ENCODE results near the gene DBN1. TPM values are rescaled to one million over a fixed set of nuclear protein-coding genes. Genes with fewer than 3 reads are reported as not detected.

Gene DBN1
- total and polyA plus RNA-seq, 2 experiments from 2014 or later: 106 to 290 TPM

DNA sequence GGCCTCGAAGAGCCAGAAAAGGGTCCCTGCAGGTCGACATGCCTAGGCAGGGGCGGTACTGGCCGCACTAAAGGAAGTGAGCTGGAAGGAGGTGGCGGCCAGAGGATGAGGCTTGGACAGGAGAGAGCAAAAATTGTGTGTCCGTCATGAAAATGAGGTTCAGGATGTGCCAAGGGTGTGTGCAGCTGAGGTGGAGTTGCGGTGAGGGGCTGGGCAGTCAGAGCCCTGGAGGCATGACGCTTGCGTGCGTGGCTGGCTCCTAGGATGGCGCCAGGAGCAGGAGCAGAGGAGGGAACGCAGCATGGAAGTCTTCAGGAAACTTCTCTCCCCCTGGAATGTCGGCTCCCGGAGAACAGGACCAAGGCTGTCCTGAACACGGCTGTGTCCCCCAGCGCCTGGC lies 29.5 kb upstream of the DBN1 start:
- H3K36me3 Mint-ChIP-seq (ENCODE audit: low read depth): peaks cover 14% of the 10 kb centered on the region
- H3K27me3 ChIP-seq (ENCODE audit: insufficient read depth): peaks cover 22% of the 10 kb centered on the region
- H3K79me2 ChIP-seq (replicated peaks; ENCODE audit: insufficient read depth): no peaks in the 10 kb centered on the region
- H4K20me1 ChIP-seq (replicated peaks; ENCODE audit: insufficient read depth): no peaks in the 10 kb centered on the region; the same call in 1 of the 2 replicates
- H3K4me3 ChIP-seq: no peak overlapping the region
- ATAC-seq (no peak), DNase-seq (ENCODE audit: low spot score) (no peak)
- H3K9me3 Mint-ChIP-seq: no peaks in the 10 kb centered on the region
- H3K27me3 Mint-ChIP-seq (ENCODE audit: insufficient read depth, low read depth, poor library complexity): peaks cover 27% of the 10 kb centered on the region
- no peaks in the 10 kb centered on the region for H3K9me2 ChIP-seq (ENCODE audit: insufficient read depth)
- no peak overlapping the region for H3K27ac ChIP-seq (ENCODE audit: low read depth)
- H3K4me1 Mint-ChIP-seq: peaks cover 28% of the 10 kb centered on the region
- no peaks in the 10 kb centered on the region for H3K36me3 ChIP-seq (ENCODE audit: insufficient read depth)
- TF ChIP-seq ZNF331 (CRISPR knock-in tag; IDR thresholded peaks at IDR 0.05; ENCODE audit: low read depth) (no peak), ZNF114 (CRISPR knock-in tag; IDR thresholded peaks at IDR 0.05) (no peak), JUNB (IDR thresholded peaks at IDR 0.05; ENCODE audit: unreplicated experiment) (no peak), CREB1 (CRISPR knock-in tag; IDR thresholded peaks at IDR 0.05; ENCODE audit: low read depth) (no peak), NANOG (IDR thresholded peaks at IDR 0.05; ENCODE audit: borderline replicate concordance) (no peak), EZH2phosphoT487 (IDR thresholded peaks at IDR 0.05; ENCODE audit: unreplicated experiment) (no peak), POLR2AphosphoS5 (IDR thresholded peaks at IDR 0.05; ENCODE audit: low read depth) (no peak), EZH2 (IDR thresholded peaks at IDR 0.05; ENCODE audit: low read depth, unreplicated experiment) (no peak), STAT1 (IDR thresholded peaks at IDR 0.05; ENCODE audit: unreplicated experiment) (no peak)
- TF ChIP-seq, protein P1, sequence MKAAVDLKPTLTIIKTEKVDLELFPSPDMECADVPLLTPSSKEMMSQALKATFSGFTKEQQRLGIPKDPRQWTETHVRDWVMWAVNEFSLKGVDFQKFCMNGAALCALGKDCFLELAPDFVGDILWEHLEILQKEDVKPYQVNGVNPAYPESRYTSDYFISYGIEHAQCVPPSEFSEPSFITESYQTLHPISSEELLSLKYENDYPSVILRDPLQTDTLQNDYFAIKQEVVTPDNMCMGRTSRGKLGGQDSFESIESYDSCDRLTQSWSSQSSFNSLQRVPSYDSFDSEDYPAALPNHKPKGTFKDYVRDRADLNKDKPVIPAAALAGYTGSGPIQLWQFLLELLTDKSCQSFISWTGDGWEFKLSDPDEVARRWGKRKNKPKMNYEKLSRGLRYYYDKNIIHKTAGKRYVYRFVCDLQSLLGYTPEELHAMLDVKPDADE (IDR thresholded peaks at IDR 0.05): no peak
- TF ChIP-seq, protein P2, sequence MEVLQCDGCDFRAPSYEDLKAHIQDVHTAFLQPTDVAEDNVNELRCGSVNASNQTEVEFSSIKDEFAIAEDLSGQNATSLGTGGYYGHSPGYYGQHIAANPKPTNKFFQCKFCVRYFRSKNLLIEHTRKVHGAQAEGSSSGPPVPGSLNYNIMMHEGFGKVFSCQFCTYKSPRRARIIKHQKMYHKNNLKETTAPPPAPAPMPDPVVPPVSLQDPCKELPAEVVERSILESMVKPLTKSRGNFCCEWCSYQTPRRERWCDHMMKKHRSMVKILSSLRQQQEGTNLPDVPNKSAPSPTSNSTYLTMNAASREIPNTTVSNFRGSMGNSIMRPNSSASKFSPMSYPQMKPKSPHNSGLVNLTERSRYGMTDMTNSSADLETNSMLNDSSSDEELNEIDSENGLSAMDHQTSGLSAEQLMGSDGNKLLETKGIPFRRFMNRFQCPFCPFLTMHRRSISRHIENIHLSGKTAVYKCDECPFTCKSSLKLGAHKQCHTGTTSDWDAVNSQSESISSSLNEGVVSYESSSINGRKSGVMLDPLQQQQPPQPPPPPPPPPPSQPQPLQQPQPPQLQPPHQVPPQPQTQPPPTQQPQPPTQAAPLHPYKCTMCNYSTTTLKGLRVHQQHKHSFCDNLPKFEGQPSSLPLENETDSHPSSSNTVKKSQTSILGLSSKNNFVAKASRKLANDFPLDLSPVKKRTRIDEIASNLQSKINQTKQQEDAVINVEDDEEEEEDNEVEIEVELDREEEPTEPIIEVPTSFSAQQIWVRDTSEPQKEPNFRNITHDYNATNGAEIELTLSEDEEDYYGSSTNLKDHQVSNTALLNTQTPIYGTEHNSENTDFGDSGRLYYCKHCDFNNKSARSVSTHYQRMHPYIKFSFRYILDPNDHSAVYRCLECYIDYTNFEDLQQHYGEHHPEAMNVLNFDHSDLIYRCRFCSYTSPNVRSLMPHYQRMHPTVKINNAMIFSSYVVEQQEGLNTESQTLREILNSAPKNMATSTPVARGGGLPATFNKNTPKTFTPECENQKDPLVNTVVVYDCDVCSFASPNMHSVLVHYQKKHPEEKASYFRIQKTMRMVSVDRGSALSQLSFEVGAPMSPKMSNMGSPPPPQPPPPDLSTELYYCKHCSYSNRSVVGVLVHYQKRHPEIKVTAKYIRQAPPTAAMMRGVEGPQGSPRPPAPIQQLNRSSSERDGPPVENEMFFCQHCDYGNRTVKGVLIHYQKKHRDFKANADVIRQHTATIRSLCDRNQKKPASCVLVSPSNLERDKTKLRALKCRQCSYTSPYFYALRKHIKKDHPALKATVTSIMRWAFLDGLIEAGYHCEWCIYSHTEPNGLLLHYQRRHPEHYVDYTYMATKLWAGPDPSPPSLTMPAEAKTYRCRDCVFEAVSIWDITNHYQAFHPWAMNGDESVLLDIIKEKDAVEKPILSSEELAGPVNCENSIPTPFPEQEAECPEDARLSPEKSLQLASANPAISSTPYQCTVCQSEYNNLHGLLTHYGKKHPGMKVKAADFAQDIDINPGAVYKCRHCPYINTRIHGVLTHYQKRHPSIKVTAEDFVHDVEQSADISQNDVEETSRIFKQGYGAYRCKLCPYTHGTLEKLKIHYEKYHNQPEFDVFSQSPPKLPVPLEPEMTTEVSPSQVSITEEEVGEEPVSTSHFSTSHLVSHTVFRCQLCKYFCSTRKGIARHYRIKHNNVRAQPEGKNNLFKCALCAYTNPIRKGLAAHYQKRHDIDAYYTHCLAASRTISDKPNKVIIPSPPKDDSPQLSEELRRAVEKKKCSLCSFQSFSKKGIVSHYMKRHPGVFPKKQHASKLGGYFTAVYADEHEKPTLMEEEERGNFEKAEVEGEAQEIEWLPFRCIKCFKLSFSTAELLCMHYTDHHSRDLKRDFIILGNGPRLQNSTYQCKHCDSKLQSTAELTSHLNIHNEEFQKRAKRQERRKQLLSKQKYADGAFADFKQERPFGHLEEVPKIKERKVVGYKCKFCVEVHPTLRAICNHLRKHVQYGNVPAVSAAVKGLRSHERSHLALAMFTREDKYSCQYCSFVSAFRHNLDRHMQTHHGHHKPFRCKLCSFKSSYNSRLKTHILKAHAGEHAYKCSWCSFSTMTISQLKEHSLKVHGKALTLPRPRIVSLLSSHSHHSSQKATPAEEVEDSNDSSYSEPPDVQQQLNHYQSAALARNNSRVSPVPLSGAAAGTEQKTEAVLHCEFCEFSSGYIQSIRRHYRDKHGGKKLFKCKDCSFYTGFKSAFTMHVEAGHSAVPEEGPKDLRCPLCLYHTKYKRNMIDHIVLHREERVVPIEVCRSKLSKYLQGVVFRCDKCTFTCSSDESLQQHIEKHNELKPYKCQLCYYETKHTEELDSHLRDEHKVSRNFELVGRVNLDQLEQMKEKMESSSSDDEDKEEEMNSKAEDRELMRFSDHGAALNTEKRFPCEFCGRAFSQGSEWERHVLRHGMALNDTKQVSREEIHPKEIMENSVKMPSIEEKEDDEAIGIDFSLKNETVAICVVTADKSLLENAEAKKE (CRISPR knock-in tag; IDR thresholded peaks at IDR 0.05): no peak
- TF ChIP-seq, protein P3, sequence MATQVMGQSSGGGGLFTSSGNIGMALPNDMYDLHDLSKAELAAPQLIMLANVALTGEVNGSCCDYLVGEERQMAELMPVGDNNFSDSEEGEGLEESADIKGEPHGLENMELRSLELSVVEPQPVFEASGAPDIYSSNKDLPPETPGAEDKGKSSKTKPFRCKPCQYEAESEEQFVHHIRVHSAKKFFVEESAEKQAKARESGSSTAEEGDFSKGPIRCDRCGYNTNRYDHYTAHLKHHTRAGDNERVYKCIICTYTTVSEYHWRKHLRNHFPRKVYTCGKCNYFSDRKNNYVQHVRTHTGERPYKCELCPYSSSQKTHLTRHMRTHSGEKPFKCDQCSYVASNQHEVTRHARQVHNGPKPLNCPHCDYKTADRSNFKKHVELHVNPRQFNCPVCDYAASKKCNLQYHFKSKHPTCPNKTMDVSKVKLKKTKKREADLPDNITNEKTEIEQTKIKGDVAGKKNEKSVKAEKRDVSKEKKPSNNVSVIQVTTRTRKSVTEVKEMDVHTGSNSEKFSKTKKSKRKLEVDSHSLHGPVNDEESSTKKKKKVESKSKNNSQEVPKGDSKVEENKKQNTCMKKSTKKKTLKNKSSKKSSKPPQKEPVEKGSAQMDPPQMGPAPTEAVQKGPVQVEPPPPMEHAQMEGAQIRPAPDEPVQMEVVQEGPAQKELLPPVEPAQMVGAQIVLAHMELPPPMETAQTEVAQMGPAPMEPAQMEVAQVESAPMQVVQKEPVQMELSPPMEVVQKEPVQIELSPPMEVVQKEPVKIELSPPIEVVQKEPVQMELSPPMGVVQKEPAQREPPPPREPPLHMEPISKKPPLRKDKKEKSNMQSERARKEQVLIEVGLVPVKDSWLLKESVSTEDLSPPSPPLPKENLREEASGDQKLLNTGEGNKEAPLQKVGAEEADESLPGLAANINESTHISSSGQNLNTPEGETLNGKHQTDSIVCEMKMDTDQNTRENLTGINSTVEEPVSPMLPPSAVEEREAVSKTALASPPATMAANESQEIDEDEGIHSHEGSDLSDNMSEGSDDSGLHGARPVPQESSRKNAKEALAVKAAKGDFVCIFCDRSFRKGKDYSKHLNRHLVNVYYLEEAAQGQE (IDR thresholded peaks at IDR 0.05; ENCODE audit: unreplicated experiment): no peak
- TF ChIP-seq, protein P4, sequence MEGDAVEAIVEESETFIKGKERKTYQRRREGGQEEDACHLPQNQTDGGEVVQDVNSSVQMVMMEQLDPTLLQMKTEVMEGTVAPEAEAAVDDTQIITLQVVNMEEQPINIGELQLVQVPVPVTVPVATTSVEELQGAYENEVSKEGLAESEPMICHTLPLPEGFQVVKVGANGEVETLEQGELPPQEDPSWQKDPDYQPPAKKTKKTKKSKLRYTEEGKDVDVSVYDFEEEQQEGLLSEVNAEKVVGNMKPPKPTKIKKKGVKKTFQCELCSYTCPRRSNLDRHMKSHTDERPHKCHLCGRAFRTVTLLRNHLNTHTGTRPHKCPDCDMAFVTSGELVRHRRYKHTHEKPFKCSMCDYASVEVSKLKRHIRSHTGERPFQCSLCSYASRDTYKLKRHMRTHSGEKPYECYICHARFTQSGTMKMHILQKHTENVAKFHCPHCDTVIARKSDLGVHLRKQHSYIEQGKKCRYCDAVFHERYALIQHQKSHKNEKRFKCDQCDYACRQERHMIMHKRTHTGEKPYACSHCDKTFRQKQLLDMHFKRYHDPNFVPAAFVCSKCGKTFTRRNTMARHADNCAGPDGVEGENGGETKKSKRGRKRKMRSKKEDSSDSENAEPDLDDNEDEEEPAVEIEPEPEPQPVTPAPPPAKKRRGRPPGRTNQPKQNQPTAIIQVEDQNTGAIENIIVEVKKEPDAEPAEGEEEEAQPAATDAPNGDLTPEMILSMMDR (conservative IDR thresholded peaks at IDR 0.05; ENCODE audit: low read depth in 2 of 2): no peak
- H3K4me2 ChIP-seq: no peak overlapping the region
- peaks cover 11% of the 10 kb centered on the region; the same call in 1 of the 2 replicates for H3F3A ChIP-seq (replicated peaks; ENCODE audit: low read depth)
- no peak overlapping the region for H2AFZ ChIP-seq
- no peak overlapping the region; the same call in 2 of the 3 replicates for H3K4me3 Mint-ChIP-seq
- no peak overlapping the region for H3K27ac Mint-ChIP-seq
- H3K4me1 ChIP-seq (ENCODE audit: insufficient read depth): peaks cover 23% of the 10 kb centered on the region
